ENCODE data around the gene TBL3.

The TBL3 gene

DNA sequence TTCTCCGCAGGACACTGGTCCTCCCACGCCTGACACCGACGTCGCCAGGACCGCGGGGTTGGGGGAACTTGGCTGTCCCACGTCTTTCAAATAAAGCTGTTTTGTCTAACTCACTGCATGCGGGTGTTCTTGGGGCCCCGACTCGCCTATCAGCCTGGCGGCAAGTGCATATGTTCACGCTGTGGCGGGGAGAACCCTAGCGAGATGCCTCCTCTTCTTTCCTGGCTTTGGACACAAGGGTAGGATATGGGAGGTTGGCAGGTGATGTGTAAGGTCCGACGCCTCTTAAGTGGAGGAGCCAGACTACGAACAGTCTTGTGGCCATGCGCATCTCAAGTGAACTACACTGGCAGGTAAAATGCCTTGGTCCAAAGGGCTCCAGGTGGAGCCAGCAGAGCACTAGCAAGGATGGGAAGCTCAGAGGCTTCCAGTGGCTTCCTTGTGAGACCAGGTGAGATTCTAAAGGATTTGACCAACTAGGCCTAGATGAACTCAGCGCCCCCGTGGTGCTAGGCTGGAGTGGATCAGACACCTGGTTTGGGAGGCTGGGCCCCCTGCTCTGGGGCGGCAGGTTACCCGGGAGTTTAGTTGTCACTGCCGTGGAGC, 6.4 kb upstream of the TBL3 start:
- DNase-seq: no peak

DNA sequence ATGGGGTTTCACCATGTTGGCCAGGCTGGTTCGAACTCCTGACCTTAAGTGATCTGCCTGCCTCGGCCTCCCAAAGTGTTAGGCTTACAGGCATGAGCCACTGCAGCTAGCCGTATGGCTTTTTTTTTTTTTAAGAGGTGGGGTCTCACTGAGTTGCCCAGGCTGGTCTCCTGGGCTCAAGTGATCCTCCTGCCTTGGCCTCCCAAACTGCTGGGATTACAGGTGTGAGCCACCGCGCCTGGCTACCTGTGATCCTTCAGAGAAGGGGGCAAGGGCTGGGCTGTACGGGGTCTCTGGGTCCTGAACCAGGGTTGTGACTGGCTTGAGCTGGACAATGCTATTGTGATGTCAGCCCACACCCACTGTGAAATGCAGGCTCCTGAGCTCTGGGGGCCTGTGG, 5.4 kb upstream of the TBL3 start, which contains the start of gene RNF151:
RNF151 (plus strand) TSS at position 397 of the 400 bp plus-strand sequence. CDS start 26 bp downstream, outside the sequence.
- DNase-seq: no peak

GRCh38 chr16:1968146-1968953, 3.5 kb upstream of the TBL3 start:
- DNase-seq: no peak

GRCh38 chr16:1972490-1972877, 631 bp downstream of the TBL3 start:
- no peak for DNase-seq

- DNase-seq: no peak
Observed at GRCh38 chr16:1973461-1974156, 1.8 kb downstream of the TBL3 start.

GRCh38 chr16:1974157-1975070, 2.6 kb downstream of the TBL3 start:
- no peak for DNase-seq

GRCh38 chr16:1975432-1976215, 3.8 kb downstream of the TBL3 start:
- DNase-seq: no peak

- DNase-seq: no peak
Observed at GRCh38 chr16:1976216-1976520, 4.3 kb downstream of the TBL3 start.

- no peak for DNase-seq
Observed at GRCh38 chr16:1976951-1977874, 5.4 kb downstream of the TBL3 start.

DNA sequence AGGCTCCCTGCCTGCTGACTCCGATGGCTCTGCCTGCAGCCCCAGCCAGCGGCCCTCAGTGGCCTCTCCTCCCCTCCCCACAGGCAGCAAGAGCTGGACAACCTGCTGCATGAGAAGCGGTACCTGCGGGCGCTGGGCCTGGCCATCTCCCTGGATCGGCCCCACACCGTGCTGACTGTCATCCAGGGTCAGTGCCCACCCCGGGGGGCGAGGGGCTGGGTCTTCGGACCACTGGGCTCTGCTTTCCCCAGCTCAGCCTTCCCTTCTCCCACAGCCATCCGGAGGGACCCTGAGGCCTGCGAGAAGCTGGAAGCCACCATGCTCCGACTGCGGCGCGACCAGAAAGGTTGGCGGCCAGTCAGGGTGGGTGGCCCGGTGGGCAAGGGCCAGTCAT, 6.0 kb downstream of the TBL3 start:
- DNase-seq: no peak

- DNase-seq: no peak
Observed at GRCh38 chr16:1978476-1979120, 6.7 kb downstream of the TBL3 start.

- DNase-seq: no peak
Observed at GRCh38 chr16:1979271-1980029, 7.6 kb downstream of the TBL3 start.

- no peak for DNase-seq
Observed at GRCh38 chr16:1980030-1980769, 8.3 kb downstream of the TBL3 start.

GRCh38 chr16:1980770-1981087, 8.9 kb downstream of the TBL3 start:
- no peak for DNase-seq

DNA sequence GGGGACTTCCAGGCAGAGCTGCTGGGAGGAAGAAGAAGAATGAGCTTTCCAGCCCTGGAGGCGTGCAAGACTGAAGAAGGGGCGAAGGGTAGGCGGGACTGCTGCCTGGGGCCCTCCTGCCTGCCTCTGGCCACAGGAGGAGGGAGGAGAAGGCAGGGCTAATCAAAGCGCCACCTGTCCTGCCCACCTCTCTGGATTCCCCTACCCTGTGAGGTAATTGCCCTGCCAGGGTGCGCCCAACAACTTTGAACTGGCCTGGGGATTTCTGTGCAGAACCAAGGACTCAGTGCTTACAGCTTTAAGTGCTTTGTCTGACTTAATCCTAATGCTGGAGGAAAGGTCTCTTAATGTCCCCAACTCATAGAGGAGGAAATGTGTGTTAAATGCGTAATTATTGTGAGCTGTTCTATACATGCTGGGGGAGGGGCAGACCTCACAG, 9.6 kb downstream of the TBL3 start, which contains the start of gene NOXO1:
NOXO1 (minus strand) TSS at position 72 of the 439 bp plus-strand sequence. CDS start 290 bp downstream, outside the sequence.
- DNase-seq: no peak

DNA sequence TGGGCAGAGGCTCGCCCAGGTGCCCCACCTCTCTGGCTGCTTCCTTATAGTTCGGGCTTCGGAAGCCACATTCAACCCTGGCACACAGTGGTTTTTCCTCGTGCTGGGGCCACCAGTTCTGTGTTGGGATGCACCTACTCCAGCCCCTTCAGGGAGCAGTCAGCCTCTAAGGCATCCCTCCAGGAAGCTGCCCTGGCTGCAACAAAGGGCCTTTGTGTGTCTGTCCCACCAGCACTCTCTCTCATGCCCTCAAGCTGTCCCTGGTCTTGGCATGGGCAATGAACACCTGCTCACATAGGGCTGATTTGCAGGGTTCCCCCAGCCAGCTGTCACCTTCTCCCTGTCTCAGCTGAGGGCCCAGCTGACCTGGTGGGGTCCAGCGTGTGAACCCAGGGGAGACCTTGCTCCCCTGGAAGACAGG, 10.2 kb downstream of the TBL3 start:
- no peak for DNase-seq

DNA sequence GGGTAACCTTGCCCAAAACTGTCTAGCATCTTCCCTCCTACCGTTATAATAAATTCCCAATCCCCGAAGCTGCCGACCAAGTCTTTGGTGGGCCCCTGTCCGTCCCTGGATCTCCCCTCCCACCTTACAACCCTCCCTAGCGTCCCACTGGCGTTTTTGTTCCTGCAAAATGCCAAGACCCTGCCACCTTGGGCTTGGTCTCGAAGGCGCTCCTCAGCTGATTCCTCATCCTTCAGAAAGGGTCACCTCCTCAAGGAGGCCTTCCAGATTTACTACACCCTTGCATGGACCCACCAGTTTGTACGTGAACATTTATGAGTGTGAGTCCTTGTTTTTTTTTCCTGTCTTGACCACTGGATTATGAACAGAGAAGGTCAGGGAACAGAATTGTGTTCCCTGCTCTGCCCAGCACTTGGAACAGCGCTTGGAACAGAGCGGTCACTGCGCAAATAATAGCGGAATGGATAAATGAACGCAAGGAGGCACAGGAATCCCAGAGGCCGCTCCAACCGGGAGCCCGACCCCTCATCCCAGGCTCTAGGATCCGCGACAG, 11.2 kb downstream of the TBL3 start:
- DNase-seq: no peak

GRCh38 chr16:1983544-1984346, 11.9 kb downstream of the TBL3 start, which contains the start of gene GFER:
Gene GFER (plus strand): TSS chr16:1984193. CDS start chr16:1984219, 26 bp downstream.
- DNase-seq: peak; percentile 87 to 90

Measured in SHP77 (cell line).